ENCODE results near the gene ALG1L2.
"Not testable (repeated sequence)": the region's sequence is repeated elsewhere in the genome, so short reads cannot be mapped to it uniquely, and the experiment has no call there.

- TF ChIP-seq CTCF (IDR thresholded peaks at IDR 0.05); TAF1 (IDR thresholded peaks at IDR 0.05; ENCODE audit: borderline replicate concordance, low read depth, low read length); NRF1 (IDR thresholded peaks at IDR 0.05; ENCODE audit: low read depth, low read length); TEAD4 (IDR thresholded peaks at IDR 0.05; ENCODE audit: borderline replicate concordance, insufficient read depth); SIN3A (IDR thresholded peaks at IDR 0.05; ENCODE audit: borderline replicate concordance, low read depth, low read length); TCF12 (IDR thresholded peaks at IDR 0.05); JUND (IDR thresholded peaks at IDR 0.05); USF1 (IDR thresholded peaks at IDR 0.05; ENCODE audit: borderline replicate concordance, low read depth); GABPA (IDR thresholded peaks at IDR 0.05; ENCODE audit: low read depth); CHD2 (IDR thresholded peaks at IDR 0.05; ENCODE audit: low read length, partially characterized antibody); RAD21 (IDR thresholded peaks at IDR 0.05; ENCODE audit: low read length): not testable (repeated sequence)
- TF ChIP-seq, protein P1, sequence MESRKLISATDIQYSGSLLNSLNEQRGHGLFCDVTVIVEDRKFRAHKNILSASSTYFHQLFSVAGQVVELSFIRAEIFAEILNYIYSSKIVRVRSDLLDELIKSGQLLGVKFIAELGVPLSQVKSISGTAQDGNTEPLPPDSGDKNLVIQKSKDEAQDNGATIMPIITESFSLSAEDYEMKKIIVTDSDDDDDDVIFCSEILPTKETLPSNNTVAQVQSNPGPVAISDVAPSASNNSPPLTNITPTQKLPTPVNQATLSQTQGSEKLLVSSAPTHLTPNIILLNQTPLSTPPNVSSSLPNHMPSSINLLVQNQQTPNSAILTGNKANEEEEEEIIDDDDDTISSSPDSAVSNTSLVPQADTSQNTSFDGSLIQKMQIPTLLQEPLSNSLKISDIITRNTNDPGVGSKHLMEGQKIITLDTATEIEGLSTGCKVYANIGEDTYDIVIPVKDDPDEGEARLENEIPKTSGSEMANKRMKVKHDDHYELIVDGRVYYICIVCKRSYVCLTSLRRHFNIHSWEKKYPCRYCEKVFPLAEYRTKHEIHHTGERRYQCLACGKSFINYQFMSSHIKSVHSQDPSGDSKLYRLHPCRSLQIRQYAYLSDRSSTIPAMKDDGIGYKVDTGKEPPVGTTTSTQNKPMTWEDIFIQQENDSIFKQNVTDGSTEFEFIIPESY (IDR thresholded peaks at IDR 0.05; ENCODE audit: borderline replicate concordance, low read depth): not testable (repeated sequence)
- TF ChIP-seq, protein P2, sequence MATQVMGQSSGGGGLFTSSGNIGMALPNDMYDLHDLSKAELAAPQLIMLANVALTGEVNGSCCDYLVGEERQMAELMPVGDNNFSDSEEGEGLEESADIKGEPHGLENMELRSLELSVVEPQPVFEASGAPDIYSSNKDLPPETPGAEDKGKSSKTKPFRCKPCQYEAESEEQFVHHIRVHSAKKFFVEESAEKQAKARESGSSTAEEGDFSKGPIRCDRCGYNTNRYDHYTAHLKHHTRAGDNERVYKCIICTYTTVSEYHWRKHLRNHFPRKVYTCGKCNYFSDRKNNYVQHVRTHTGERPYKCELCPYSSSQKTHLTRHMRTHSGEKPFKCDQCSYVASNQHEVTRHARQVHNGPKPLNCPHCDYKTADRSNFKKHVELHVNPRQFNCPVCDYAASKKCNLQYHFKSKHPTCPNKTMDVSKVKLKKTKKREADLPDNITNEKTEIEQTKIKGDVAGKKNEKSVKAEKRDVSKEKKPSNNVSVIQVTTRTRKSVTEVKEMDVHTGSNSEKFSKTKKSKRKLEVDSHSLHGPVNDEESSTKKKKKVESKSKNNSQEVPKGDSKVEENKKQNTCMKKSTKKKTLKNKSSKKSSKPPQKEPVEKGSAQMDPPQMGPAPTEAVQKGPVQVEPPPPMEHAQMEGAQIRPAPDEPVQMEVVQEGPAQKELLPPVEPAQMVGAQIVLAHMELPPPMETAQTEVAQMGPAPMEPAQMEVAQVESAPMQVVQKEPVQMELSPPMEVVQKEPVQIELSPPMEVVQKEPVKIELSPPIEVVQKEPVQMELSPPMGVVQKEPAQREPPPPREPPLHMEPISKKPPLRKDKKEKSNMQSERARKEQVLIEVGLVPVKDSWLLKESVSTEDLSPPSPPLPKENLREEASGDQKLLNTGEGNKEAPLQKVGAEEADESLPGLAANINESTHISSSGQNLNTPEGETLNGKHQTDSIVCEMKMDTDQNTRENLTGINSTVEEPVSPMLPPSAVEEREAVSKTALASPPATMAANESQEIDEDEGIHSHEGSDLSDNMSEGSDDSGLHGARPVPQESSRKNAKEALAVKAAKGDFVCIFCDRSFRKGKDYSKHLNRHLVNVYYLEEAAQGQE (IDR thresholded peaks at IDR 0.05; ENCODE audit: low read depth, low read length): not testable (repeated sequence)
Measured at GRCh38 chr3:130136337-130136736, 54.7 kb downstream of the ALG1L2 start.

Data from SK-N-SH (cell line).